GM23338 (cell line): ENCODE data around the gene FAM241A. TPM values are rescaled to one million over a fixed set of nuclear protein-coding genes. Genes with fewer than 3 reads are reported as not detected.

Source experiments
- ATAC-seq: fragments of 200-7000 bp; cut with Tn5 transposase; 3 replicates; pipeline ENCODE4 v1.9.1; 2020
- DNase-seq: peaks from one replicate; pipeline ENCODE4 v3.0.0-alpha.2; 2015; ENCODE audit warnings: low spot score
- H2AFZ ChIP-seq: fragments of 200-600 bp; sonication (generic); 2 replicates; pipeline ENCODE4 v1.8.0; 2016; ENCODE audit warnings: antibody characterized with exemption, mild to moderate bottlenecking, moderate library complexity
- H3F3A ChIP-seq: fragments of 200-600 bp; sonication (generic); replicated peaks from 2 replicates; pipeline ENCODE4 v1.8.0; 2017; ENCODE audit warnings: antibody characterized with exemption, mixed run types, low read depth
- H3K27ac ChIP-seq: fragments of 200-600 bp; sonication (generic); 2 replicates; pipeline ENCODE4 v1.6.1; 2016; ENCODE audit warnings: low read depth
- H3K27me3 ChIP-seq: fragments of 200-600 bp; sonication (generic); 2 replicates; pipeline ENCODE4 v1.8.0; 2016; ENCODE audit warnings: mild to moderate bottlenecking, mixed run types, moderate library complexity; ENCODE audit not compliant: insufficient read depth
- H3K36me3 ChIP-seq: fragments of 200-600 bp; sonication (generic); 2 replicates; pipeline ENCODE4 v1.8.0; 2016; ENCODE audit warnings: mild to moderate bottlenecking; ENCODE audit not compliant: insufficient read depth
- H3K4me1 ChIP-seq: fragments of 200-600 bp; sonication (generic); 2 replicates; pipeline ENCODE4 v1.8.0; 2016; ENCODE audit warnings: mild to moderate bottlenecking, moderate library complexity; ENCODE audit not compliant: insufficient read depth
- H3K4me2 ChIP-seq: fragments of 200-600 bp; sonication (generic); 2 replicates; pipeline ENCODE4 v1.7.1; 2017; ENCODE audit warnings: mixed run types
- H3K4me3 ChIP-seq: fragments of 200-600 bp; sonication (generic); 2 replicates; pipeline ENCODE4 v1.6.1; 2016; ENCODE audit warnings: mixed run types
- H3K79me2 ChIP-seq: fragments of 200-600 bp; sonication (generic); replicated peaks from 2 replicates; pipeline ENCODE4 v1.8.0; 2017; ENCODE audit warnings: mild to moderate bottlenecking; ENCODE audit not compliant: insufficient read depth
- H3K9me2 ChIP-seq: fragments of 200-600 bp; sonication (generic); 2 replicates; pipeline ENCODE4 v1.8.0; 2017; ENCODE audit not compliant: insufficient read depth
- H4K20me1 ChIP-seq: fragments of 200-600 bp; sonication (generic); replicated peaks from 2 replicates; pipeline ENCODE4 v1.8.0; 2017; ENCODE audit warnings: mild to moderate bottlenecking; ENCODE audit not compliant: insufficient read depth
- H3K27ac Mint-ChIP-seq: 2 replicates; pipeline ENCODE4 v1.8.0; 2020; ENCODE audit warnings: inconsistent platforms, mild to moderate bottlenecking, moderate library complexity, mixed read lengths
- H3K27me3 Mint-ChIP-seq: 3 replicates; pipeline ENCODE4 v1.8.0; 2022; ENCODE audit warnings: low read depth, mild to moderate bottlenecking, moderate library complexity, mixed read lengths, inconsistent platforms; ENCODE audit not compliant: insufficient read depth, poor library complexity
- H3K36me3 Mint-ChIP-seq: 3 replicates; pipeline ENCODE4 v1.8.0; 2021; ENCODE audit warnings: low read depth, mild to moderate bottlenecking, inconsistent platforms, moderate library complexity, mixed read lengths
- H3K4me1 Mint-ChIP-seq: 3 replicates; pipeline ENCODE4 v1.8.0; 2020; ENCODE audit warnings: mild to moderate bottlenecking, inconsistent platforms, mixed read lengths
- H3K4me3 Mint-ChIP-seq: 3 replicates; pipeline ENCODE4 v1.8.0; 2021; ENCODE audit warnings: moderate library complexity, mild to moderate bottlenecking, inconsistent platforms, mixed read lengths
- H3K9me3 Mint-ChIP-seq: 3 replicates; pipeline ENCODE4 v1.8.0; 2020; ENCODE audit warnings: moderate library complexity, mild to moderate bottlenecking, inconsistent platforms, mixed read lengths
- CREB1 ChIP-seq: fragments of 250-450 bp; sonication (Bioruptor Pico); IDR thresholded peaks from 2 replicates; pipeline ENCODE4 v1.5.0; 2020; ENCODE audit warnings: low read depth, mild to moderate bottlenecking, moderate library complexity
- CTCF ChIP-seq, 2 experiments: fragments of 200-600 bp in 1 of 2; sonication (generic) in 1 of 2; conservative IDR thresholded peaks; 2 replicates each; pipeline versions ENCODE4 v1.5.1 to v1.6.1; 2016 to 2017; ENCODE audit warnings: antibody characterized with exemption in 2 of 2, low read depth in 2 of 2, mild to moderate bottlenecking in 2 of 2, moderate library complexity in 1 of 2
- EZH2 ChIP-seq: fragments of 200-600 bp; sonication (generic); IDR thresholded peaks from one replicate; pipeline ENCODE4 v1.8.0; 2017; ENCODE audit warnings: antibody characterized with exemption, mild to moderate bottlenecking, low read depth; ENCODE audit not compliant: unreplicated experiment
- EZH2phosphoT487 ChIP-seq: fragments of 200-600 bp; sonication (generic); IDR thresholded peaks from one replicate; pipeline ENCODE4 v1.8.1; 2018; ENCODE audit warnings: antibody characterized with exemption; ENCODE audit not compliant: unreplicated experiment
- JUNB ChIP-seq: IDR thresholded peaks from one replicate; pipeline ENCODE4 v1.6.1; 2016; ENCODE audit warnings: antibody characterized with exemption; ENCODE audit not compliant: unreplicated experiment
- NANOG ChIP-seq: IDR thresholded peaks from 2 replicates; pipeline ENCODE4 v1.6.1; 2016; ENCODE audit warnings: antibody characterized with exemption, borderline replicate concordance
- POLR2AphosphoS5 ChIP-seq: IDR thresholded peaks from 2 replicates; pipeline ENCODE4 v1.6.1; 2016; ENCODE audit warnings: antibody characterized with exemption, low read depth
- REST ChIP-seq: IDR thresholded peaks from one replicate; pipeline ENCODE4 v1.6.1; 2018; ENCODE audit warnings: antibody characterized with exemption; ENCODE audit not compliant: unreplicated experiment
- STAT1 ChIP-seq: IDR thresholded peaks from one replicate; pipeline ENCODE4 v1.6.1; 2016; ENCODE audit warnings: antibody characterized with exemption; ENCODE audit not compliant: unreplicated experiment
- ZNF114 ChIP-seq: fragments of 250-450 bp; sonication (Bioruptor Pico); IDR thresholded peaks from 2 replicates; pipeline ENCODE4 v1.5.0; 2020; ENCODE audit warnings: mild to moderate bottlenecking, moderate library complexity
- ZNF331 ChIP-seq: fragments of 250-450 bp; sonication (Bioruptor Pico); IDR thresholded peaks from 2 replicates; pipeline ENCODE4 v1.5.0; 2020; ENCODE audit warnings: low read depth, mild to moderate bottlenecking, moderate library complexity
- ZNF462 ChIP-seq: fragments of 250-450 bp; sonication (Bioruptor Pico); IDR thresholded peaks from 2 replicates; pipeline ENCODE4 v1.5.0; 2020; ENCODE audit warnings: mild to moderate bottlenecking, moderate library complexity
- polyA plus RNA-seq: library from polyadenylated mRNA; unstranded; fragments of >200 nt; fragmentation: Nextera tagmentation; extraction: Ambion mirVana; gene quantifications from 2 replicates; pipeline ENCODE4 v1.2.1, GENCODE V29; 2016
- total RNA-seq: library from RNA; depleted of rRNA; stranded (reverse); fragments of >200 nt; shearing (Covaris generic); gene quantifications from 2 replicates; pipeline ENCODE4 v1.2.3, GENCODE V29; 2014
- TF ChIP-seq, protein P1 (sequence below): IDR thresholded peaks from 2 replicates; pipeline ENCODE4 v1.6.1; 2016; ENCODE audit warnings: antibody characterized with exemption

The FAM241A gene
- total and polyA plus RNA-seq, 2 experiments from 2014 or later: 0.58 to 0.63 TPM

DNA sequence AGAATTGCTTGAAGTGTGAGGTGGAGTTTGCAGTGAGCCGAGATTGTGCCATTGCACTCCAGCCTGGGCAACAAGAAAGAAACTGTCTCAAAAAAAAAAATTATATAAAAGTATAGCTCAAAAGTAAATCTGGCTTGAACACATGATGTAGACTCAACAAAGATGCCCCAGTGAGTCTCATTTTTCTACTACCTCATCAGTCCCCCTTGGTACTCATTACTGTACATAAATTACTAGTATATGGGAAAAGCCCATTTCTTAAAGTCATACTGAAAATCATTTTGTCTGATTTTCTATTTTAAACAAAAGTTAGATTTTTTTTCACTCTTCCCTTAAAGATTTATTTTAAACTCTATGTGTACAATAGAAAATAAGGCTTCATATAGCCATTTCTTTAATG is 39.2 kb downstream of the FAM241A start (continued):
- no peak for TF ChIP-seq POLR2AphosphoS5

- Histone ChIP-seq H3K79me2 (no peaks in the 10 kb centered on the region), H2AFZ (peak overlapping the region; percentile 14; the same call in 1 of the 2 replicates), H3K4me1 (peaks cover 6% of the 10 kb centered on the region; the same call in 1 of the 2 replicates), H3K4me2 (no peak overlapping the region), H3K36me3 (no peaks in the 10 kb centered on the region), H4K20me1 (no peaks in the 10 kb centered on the region), H3K27ac (no peak overlapping the region), H3F3A (no peaks in the 10 kb centered on the region), H3K9me2 (no peaks in the 10 kb centered on the region; the same call in 1 of the 2 replicates), H3K27me3 (no peaks in the 10 kb centered on the region), H3K4me3 (no peak overlapping the region)
- Mint-ChIP-seq H3K4me3 (no peak overlapping the region), H3K36me3 (no peaks in the 10 kb centered on the region), H3K27me3 (peaks cover 1% of the 10 kb centered on the region), H3K9me3 (no peaks in the 10 kb centered on the region), H3K4me1 (peaks cover 8% of the 10 kb centered on the region), H3K27ac (no peak overlapping the region)
- DNase-seq (peak; percentile 4), ATAC-seq (peak; percentile 44)
- TF ChIP-seq NANOG (no peak), STAT1 (no peak), REST (no peak), ZNF331 (CRISPR knock-in tag) (no peak), EZH2phosphoT487 (no peak), EZH2 (no peak), JUNB (no peak), POLR2AphosphoS5 (no peak), ZNF114 (CRISPR knock-in tag) (no peak), CREB1 (no peak), CTCF (conservative IDR thresholded peaks at IDR 0.05; ENCODE audit: low read depth in 2 of 2) (no peak), ZNF462 (CRISPR knock-in tag) (no peak)
- TF ChIP-seq, protein P1, sequence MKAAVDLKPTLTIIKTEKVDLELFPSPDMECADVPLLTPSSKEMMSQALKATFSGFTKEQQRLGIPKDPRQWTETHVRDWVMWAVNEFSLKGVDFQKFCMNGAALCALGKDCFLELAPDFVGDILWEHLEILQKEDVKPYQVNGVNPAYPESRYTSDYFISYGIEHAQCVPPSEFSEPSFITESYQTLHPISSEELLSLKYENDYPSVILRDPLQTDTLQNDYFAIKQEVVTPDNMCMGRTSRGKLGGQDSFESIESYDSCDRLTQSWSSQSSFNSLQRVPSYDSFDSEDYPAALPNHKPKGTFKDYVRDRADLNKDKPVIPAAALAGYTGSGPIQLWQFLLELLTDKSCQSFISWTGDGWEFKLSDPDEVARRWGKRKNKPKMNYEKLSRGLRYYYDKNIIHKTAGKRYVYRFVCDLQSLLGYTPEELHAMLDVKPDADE: no peak
These were observed 40.1 kb downstream of the FAM241A start for GRCh38 chr4:112185334-112185733.
